ENCODE results near the gene MAP2. TPM values are rescaled to one million over a fixed set of nuclear protein-coding genes. Genes with fewer than 3 reads are reported as not detected.

MAP2 gene
- total RNA-seq, 2 donors from 2014 or later: 18.8 to 30.7 TPM

DNA sequence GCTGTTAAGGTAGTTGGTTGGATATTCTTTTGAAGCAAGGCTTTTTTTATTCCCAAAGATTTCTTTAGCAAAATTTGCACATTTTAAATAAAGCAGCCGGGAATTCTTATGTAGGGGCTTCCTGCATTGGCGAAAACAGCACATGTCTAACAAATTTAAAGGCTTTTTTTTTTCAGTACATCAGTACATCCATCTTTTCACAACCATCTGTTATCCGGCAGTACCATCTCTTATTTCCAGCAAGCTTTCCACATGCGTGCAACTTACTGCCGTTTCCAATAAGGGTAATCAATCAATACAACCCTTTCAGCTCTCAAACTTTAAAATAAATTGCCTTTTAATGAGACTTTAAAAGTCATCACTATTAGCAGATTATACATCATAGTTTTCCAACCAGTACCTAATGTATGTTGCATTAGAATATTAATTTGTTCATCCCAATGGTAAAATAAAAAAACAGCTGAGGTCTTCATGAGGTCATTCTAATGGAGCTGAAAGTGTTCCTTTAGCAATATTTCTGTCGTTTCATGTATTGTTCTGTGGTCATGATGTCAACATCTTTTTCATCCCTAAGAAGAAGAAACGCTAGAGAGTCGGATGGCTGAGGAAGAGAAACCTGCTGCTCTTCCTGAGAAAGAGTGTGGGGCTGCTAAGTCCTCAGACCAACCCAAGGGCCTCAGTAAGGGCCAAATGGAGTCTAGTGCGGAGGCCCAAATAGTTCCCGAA lies 266.3 kb downstream of the MAP2 start:
- TF ChIP-seq POLR2AphosphoS5 (IDR thresholded peaks at IDR 0.05) (no peak), POLR2A (IDR thresholded peaks at IDR 0.05) (no peak)
- TF ChIP-seq, protein P1, sequence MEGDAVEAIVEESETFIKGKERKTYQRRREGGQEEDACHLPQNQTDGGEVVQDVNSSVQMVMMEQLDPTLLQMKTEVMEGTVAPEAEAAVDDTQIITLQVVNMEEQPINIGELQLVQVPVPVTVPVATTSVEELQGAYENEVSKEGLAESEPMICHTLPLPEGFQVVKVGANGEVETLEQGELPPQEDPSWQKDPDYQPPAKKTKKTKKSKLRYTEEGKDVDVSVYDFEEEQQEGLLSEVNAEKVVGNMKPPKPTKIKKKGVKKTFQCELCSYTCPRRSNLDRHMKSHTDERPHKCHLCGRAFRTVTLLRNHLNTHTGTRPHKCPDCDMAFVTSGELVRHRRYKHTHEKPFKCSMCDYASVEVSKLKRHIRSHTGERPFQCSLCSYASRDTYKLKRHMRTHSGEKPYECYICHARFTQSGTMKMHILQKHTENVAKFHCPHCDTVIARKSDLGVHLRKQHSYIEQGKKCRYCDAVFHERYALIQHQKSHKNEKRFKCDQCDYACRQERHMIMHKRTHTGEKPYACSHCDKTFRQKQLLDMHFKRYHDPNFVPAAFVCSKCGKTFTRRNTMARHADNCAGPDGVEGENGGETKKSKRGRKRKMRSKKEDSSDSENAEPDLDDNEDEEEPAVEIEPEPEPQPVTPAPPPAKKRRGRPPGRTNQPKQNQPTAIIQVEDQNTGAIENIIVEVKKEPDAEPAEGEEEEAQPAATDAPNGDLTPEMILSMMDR (IDR thresholded peaks at IDR 0.05): no peak
- intact Hi-C loops (cut with DNase I): no loop called here
- Histone ChIP-seq H3K27ac (no peak overlapping the region), H3K36me3 (no peaks in the 10 kb centered on the region), H3K4me1 (replicated peaks) (no peaks in the 10 kb centered on the region), H3K9me3 (no peaks in the 10 kb centered on the region), H3K4me3 (no peak overlapping the region), H3K27me3 (replicated peaks; ENCODE audit: insufficient read depth) (no peaks in the 10 kb centered on the region)
- WGBS: 91% methylated on average over 10 of the region's 10 CpGs
- no peak for DNase-seq (ENCODE audit: low spot score)

DNA sequence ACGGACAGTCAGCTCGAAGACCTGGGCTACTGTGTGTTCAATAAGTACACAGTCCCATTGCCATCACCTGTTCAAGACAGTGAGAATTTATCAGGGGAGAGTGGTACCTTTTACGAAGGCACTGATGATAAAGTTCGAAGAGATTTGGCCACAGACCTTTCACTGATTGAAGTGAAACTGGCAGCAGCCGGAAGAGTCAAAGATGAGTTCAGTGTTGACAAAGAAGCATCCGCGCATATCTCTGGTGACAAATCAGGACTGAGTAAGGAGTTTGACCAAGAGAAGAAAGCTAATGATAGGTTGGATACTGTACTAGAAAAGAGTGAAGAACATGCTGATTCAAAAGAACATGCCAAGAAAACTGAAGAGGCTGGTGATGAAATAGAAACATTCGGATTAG lies 270.9 kb downstream of the MAP2 start:
- no peaks in the 10 kb centered on the region for H3K9me3 ChIP-seq
- H3K27ac ChIP-seq: no peak overlapping the region
- WGBS: 95% methylated on average over 8 of the region's 8 CpGs
- TF ChIP-seq POLR2A (IDR thresholded peaks at IDR 0.05) (no peak), POLR2AphosphoS5 (IDR thresholded peaks at IDR 0.05) (no peak)
- TF ChIP-seq, protein P1 (IDR thresholded peaks at IDR 0.05): no peak
- DNase-seq (ENCODE audit: low spot score): no peak
- no peak overlapping the region for H3K4me3 ChIP-seq
- no peaks in the 10 kb centered on the region for H3K4me1 ChIP-seq (replicated peaks)
- intact Hi-C loops (cut with DNase I): no loop called here
- no peaks in the 10 kb centered on the region for H3K27me3 ChIP-seq (replicated peaks; ENCODE audit: insufficient read depth)
- no peaks in the 10 kb centered on the region for H3K36me3 ChIP-seq

- no peaks in the 10 kb centered on the region for H3K4me1 ChIP-seq (replicated peaks)
- H3K27ac ChIP-seq: no peak overlapping the region
- no peaks in the 10 kb centered on the region for H3K27me3 ChIP-seq (replicated peaks; ENCODE audit: insufficient read depth)
- no peak overlapping the region for H3K4me3 ChIP-seq
- WGBS: 49% methylated on average over 8 of the region's 8 CpGs
- intact Hi-C loops (cut with DNase I): no loop called here
- TF ChIP-seq, protein P1 (IDR thresholded peaks at IDR 0.05): no peak
- TF ChIP-seq POLR2A (IDR thresholded peaks at IDR 0.05): no peak
- TF ChIP-seq POLR2AphosphoS5 (IDR thresholded peaks at IDR 0.05): no peak
- H3K9me3 ChIP-seq: no peaks in the 10 kb centered on the region
- no peaks in the 10 kb centered on the region for H3K36me3 ChIP-seq
- no peak for DNase-seq (ENCODE audit: low spot score)
Measured at GRCh38 chr2:209696836-209697711, 273.2 kb downstream of the MAP2 start.

- no peak for DNase-seq (ENCODE audit: low spot score)
- H3K27ac ChIP-seq: no peak overlapping the region
- WGBS: 45% methylated on average over 2 of the region's 2 CpGs
- no peaks in the 10 kb centered on the region for H3K4me1 ChIP-seq (replicated peaks)
- TF ChIP-seq POLR2AphosphoS5 (IDR thresholded peaks at IDR 0.05) (no peak), POLR2A (IDR thresholded peaks at IDR 0.05) (no peak)
- TF ChIP-seq, protein P1 (IDR thresholded peaks at IDR 0.05): no peak
- H3K9me3 ChIP-seq: no peaks in the 10 kb centered on the region
- H3K4me3 ChIP-seq: no peak overlapping the region
- intact Hi-C loops (cut with DNase I): no loop called here
- H3K36me3 ChIP-seq: no peaks in the 10 kb centered on the region
- H3K27me3 ChIP-seq (replicated peaks; ENCODE audit: insufficient read depth): no peaks in the 10 kb centered on the region
Measured at GRCh38 chr2:209702775-209703174, 278.9 kb downstream of the MAP2 start.
